ENCODE measurements around the gene WNT2. TPM values are rescaled to one million over a fixed set of nuclear protein-coding genes. Genes with fewer than 3 reads are reported as not detected.

Gene WNT2
- total RNA-seq, 1 donor from 2014 or later: not detected

Other genes with a start within 250 kb of the WNT2 start
- not detected in 2 replicates for gene ASZ1, start 104.4 kb upstream of the WNT2 start, total RNA-seq
- gene CFTR, start 157.0 kb upstream of the WNT2 start, total RNA-seq: 0.02 TPM in 1 of 2 replicates, not detected in the other

Measured in T-helper 2 cell treated with Interferon-gamma antibody and Interleukin-4, amounts not matched to agents 100 ng/mL and 5 ng/mL, for 36 hours (primary cell).